HepG2 (cell line): ENCODE measurements around the gene RPL27A. TPM values are rescaled to one million over a fixed set of nuclear protein-coding genes. Genes with fewer than 3 reads are reported as not detected.

Experiments
- CC2D1A ChIP-seq: sonication (generic); formaldehyde crosslinking; IDR thresholded peaks from 2 replicates; pipeline ENCODE4 v1.8.1; 2023; ENCODE audit warnings: mild to moderate bottlenecking, missing genetic modification reagents
- MED1 ChIP-seq: sonication (generic); formaldehyde crosslinking; IDR thresholded peaks from 2 replicates; pipeline ENCODE4 v1.4.0; 2020; ENCODE audit warnings: missing genetic modification reagents
- NFRKB ChIP-seq: fragments of 450-650 bp; IDR thresholded peaks from 2 replicates; pipeline ENCODE4 v1.6.1; 2017
- TOPORS ChIP-seq: sonication (generic); formaldehyde crosslinking; IDR thresholded peaks from 2 replicates; pipeline ENCODE4 v1.8.0; 2023; ENCODE audit warnings: mild to moderate bottlenecking, missing genetic modification reagents
- ZBTB7B ChIP-seq: sonication (generic); formaldehyde crosslinking; IDR thresholded peaks from 2 replicates; pipeline ENCODE4 v1.4.0; 2020; ENCODE audit warnings: missing genetic modification reagents
- ZNF224 ChIP-seq: sonication (generic); formaldehyde crosslinking; IDR thresholded peaks from 2 replicates; pipeline ENCODE4 v1.5.0; 2020; ENCODE audit warnings: mild to moderate bottlenecking, missing genetic modification reagents
- ZNF547 ChIP-seq: sonication (generic); formaldehyde crosslinking; IDR thresholded peaks from 2 replicates; pipeline ENCODE4 v1.5.1; 2020; ENCODE audit warnings: mild to moderate bottlenecking, missing genetic modification reagents
- ZNF619 ChIP-seq: sonication (generic); formaldehyde crosslinking; IDR thresholded peaks from 2 replicates; pipeline ENCODE4 v1.4.0; 2020; ENCODE audit warnings: mild to moderate bottlenecking, missing genetic modification reagents
- ZNF790 ChIP-seq: sonication (generic); formaldehyde crosslinking; IDR thresholded peaks from 2 replicates; pipeline ENCODE4 v1.8.0; 2022; ENCODE audit warnings: missing genetic modification reagents, mild to moderate bottlenecking, borderline replicate concordance
- ZNF883 ChIP-seq: sonication (generic); formaldehyde crosslinking; IDR thresholded peaks from 2 replicates; pipeline ENCODE4 v1.5.1; 2020; ENCODE audit warnings: mild to moderate bottlenecking, missing genetic modification reagents; ENCODE audit errors: not compliant biosample characterization
- polyA plus RNA-seq, 8 experiments: library from polyadenylated mRNA; depleted of rRNA in 3 of 8; stranded (reverse) in 7 of 8; unstranded in 1 of 8; fragments of >200 nt; fragmentation: Illumina TruSeq in 4 of 8; extraction: Trizol in 4 of 8; gene quantifications; 2 replicates each; pipeline versions ENCODE4 v1.2.1 to v1.2.3, GENCODE V29; 2011 to 2016; ENCODE audit warnings: low read depth in 4 of 8, missing spikeins in 1 of 8, mixed read lengths in 1 of 8; ENCODE audit not compliant: insufficient read depth in 1 of 8
- total RNA-seq, 5 experiments: library from RNA; depleted of rRNA; stranded (reverse); fragments of >200 nt; fragmentation: Illumina TruSeq; extraction: Trizol; gene quantifications; 2 replicates each; pipeline ENCODE4 v1.2.3, GENCODE V29; 2016; ENCODE audit warnings: low read depth in 1 of 5
- TF ChIP-seq, protein P1 (sequence below): sonication (generic); formaldehyde crosslinking; IDR thresholded peaks from 2 replicates; pipeline ENCODE4 v1.9.0; 2021; ENCODE audit warnings: mild to moderate bottlenecking, missing genetic modification reagents
- TF ChIP-seq, protein P2 (sequence below): sonication (generic); formaldehyde crosslinking; IDR thresholded peaks from 2 replicates; pipeline ENCODE4 v1.4.0; 2020; ENCODE audit warnings: missing genetic modification reagents, borderline replicate concordance
- TF ChIP-seq, protein P3 (sequence below): sonication (generic); IDR thresholded peaks from 2 replicates; pipeline ENCODE4 v1.6.1; 2016; ENCODE audit warnings: low read depth, borderline replicate concordance
- TF ChIP-seq, protein P4 (sequence below): sonication (generic); formaldehyde crosslinking; IDR thresholded peaks from 2 replicates; pipeline ENCODE4 v1.5.0; 2020; ENCODE audit warnings: missing genetic modification reagents
- TF ChIP-seq, protein P5 (sequence below): IDR thresholded peaks from 2 replicates; pipeline ENCODE4 v1.6.1; 2016
- TF ChIP-seq, protein P6 (sequence below): sonication (generic); formaldehyde crosslinking; IDR thresholded peaks from 2 replicates; pipeline ENCODE4 v1.8.1; 2023; ENCODE audit warnings: mild to moderate bottlenecking, moderate library complexity, missing genetic modification reagents

The RPL27A gene
- total and polyA plus RNA-seq, 2 of the 13 experiments (the other 11 are each of a cell fraction or from before 2014, with no cell fraction given), result 1,531 to 2,153 TPM

DNA sequence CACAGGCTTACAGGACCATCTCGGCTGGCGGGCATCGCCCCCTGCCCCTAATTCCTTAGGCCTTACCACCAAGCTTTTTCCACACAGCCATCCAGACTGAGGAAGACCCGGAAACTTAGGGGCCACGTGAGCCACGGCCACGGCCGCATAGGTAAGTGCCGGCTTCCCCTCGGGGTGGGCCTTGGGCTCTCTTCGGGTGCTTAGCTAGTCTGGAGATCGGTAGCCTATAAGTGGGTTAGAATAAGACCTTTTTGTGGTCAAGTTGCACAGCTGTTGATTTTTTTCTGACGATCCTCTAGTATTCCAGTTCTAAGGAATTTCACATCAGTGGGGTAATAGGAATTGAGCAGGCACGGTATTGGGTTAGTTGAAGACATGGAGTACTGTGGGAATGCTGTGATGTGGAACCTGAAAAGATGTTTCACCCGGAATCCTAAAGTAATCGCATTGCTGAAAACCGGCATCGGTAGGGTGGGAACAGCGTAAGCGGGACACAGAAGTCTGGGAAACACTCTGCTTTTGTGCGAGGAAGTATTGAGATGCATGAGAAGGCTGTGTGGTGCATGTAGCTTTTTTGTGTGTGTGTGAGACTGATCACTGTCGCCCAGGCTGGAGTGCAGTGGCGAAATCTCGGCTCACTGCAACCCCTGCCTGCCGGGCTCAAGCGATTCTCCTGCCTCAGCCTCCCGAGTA lies 669 bp downstream of the RPL27A start (continued):
- TF ChIP-seq, protein P1, sequence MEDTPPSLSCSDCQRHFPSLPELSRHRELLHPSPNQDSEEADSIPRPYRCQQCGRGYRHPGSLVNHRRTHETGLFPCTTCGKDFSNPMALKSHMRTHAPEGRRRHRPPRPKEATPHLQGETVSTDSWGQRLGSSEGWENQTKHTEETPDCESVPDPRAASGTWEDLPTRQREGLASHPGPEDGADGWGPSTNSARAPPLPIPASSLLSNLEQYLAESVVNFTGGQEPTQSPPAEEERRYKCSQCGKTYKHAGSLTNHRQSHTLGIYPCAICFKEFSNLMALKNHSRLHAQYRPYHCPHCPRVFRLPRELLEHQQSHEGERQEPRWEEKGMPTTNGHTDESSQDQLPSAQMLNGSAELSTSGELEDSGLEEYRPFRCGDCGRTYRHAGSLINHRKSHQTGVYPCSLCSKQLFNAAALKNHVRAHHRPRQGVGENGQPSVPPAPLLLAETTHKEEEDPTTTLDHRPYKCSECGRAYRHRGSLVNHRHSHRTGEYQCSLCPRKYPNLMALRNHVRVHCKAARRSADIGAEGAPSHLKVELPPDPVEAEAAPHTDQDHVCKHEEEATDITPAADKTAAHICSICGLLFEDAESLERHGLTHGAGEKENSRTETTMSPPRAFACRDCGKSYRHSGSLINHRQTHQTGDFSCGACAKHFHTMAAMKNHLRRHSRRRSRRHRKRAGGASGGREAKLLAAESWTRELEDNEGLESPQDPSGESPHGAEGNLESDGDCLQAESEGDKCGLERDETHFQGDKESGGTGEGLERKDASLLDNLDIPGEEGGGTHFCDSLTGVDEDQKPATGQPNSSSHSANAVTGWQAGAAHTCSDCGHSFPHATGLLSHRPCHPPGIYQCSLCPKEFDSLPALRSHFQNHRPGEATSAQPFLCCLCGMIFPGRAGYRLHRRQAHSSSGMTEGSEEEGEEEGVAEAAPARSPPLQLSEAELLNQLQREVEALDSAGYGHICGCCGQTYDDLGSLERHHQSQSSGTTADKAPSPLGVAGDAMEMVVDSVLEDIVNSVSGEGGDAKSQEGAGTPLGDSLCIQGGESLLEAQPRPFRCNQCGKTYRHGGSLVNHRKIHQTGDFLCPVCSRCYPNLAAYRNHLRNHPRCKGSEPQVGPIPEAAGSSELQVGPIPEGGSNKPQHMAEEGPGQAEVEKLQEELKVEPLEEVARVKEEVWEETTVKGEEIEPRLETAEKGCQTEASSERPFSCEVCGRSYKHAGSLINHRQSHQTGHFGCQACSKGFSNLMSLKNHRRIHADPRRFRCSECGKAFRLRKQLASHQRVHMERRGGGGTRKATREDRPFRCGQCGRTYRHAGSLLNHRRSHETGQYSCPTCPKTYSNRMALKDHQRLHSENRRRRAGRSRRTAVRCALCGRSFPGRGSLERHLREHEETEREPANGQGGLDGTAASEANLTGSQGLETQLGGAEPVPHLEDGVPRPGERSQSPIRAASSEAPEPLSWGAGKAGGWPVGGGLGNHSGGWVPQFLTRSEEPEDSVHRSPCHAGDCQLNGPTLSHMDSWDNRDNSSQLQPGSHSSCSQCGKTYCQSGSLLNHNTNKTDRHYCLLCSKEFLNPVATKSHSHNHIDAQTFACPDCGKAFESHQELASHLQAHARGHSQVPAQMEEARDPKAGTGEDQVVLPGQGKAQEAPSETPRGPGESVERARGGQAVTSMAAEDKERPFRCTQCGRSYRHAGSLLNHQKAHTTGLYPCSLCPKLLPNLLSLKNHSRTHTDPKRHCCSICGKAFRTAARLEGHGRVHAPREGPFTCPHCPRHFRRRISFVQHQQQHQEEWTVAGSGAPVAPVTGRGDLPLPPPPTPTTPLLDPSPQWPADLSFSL (CRISPR knock-in tag), result no peak
- TF ChIP-seq ZNF790 (CRISPR knock-in tag), result no peak; the same call in 1 of the 2 replicates
- peak; percentile 22; the same call in 1 of the 2 replicates for TF ChIP-seq ZNF547 (CRISPR knock-in tag)
- TF ChIP-seq, protein P2, sequence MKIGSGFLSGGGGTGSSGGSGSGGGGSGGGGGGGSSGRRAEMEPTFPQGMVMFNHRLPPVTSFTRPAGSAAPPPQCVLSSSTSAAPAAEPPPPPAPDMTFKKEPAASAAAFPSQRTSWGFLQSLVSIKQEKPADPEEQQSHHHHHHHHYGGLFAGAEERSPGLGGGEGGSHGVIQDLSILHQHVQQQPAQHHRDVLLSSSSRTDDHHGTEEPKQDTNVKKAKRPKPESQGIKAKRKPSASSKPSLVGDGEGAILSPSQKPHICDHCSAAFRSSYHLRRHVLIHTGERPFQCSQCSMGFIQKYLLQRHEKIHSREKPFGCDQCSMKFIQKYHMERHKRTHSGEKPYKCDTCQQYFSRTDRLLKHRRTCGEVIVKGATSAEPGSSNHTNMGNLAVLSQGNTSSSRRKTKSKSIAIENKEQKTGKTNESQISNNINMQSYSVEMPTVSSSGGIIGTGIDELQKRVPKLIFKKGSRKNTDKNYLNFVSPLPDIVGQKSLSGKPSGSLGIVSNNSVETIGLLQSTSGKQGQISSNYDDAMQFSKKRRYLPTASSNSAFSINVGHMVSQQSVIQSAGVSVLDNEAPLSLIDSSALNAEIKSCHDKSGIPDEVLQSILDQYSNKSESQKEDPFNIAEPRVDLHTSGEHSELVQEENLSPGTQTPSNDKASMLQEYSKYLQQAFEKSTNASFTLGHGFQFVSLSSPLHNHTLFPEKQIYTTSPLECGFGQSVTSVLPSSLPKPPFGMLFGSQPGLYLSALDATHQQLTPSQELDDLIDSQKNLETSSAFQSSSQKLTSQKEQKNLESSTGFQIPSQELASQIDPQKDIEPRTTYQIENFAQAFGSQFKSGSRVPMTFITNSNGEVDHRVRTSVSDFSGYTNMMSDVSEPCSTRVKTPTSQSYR (CRISPR knock-in tag), result no peak
- no peak for TF ChIP-seq ZBTB7B
- TF ChIP-seq CC2D1A (CRISPR knock-in tag), result no peak
- TF ChIP-seq ZNF883, result no peak
- no peak for TF ChIP-seq ZNF619 (CRISPR knock-in tag)
- TF ChIP-seq, protein P3, sequence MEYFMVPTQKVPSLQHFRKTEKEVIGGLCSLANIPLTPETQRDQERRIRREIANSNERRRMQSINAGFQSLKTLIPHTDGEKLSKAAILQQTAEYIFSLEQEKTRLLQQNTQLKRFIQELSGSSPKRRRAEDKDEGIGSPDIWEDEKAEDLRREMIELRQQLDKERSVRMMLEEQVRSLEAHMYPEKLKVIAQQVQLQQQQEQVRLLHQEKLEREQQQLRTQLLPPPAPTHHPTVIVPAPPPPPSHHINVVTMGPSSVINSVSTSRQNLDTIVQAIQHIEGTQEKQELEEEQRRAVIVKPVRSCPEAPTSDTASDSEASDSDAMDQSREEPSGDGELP, result no peak
- TF ChIP-seq, protein P4, sequence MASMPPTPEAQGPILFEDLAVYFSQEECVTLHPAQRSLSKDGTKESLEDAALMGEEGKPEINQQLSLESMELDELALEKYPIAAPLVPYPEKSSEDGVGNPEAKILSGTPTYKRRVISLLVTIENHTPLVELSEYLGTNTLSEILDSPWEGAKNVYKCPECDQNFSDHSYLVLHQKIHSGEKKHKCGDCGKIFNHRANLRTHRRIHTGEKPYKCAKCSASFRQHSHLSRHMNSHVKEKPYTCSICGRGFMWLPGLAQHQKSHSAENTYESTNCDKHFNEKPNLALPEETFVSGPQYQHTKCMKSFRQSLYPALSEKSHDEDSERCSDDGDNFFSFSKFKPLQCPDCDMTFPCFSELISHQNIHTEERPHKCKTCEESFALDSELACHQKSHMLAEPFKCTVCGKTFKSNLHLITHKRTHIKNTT (CRISPR knock-in tag), result no peak
- TF ChIP-seq NFRKB, result no peak
- TF ChIP-seq MED1, result no peak
- TF ChIP-seq, protein P5, sequence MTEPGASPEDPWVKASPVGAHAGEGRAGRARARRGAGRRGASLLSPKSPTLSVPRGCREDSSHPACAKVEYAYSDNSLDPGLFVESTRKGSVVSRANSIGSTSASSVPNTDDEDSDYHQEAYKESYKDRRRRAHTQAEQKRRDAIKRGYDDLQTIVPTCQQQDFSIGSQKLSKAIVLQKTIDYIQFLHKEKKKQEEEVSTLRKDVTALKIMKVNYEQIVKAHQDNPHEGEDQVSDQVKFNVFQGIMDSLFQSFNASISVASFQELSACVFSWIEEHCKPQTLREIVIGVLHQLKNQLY, result no peak
- TF ChIP-seq TOPORS, result 0 out of 2 replicates have a peak, but pooled peaks have one; percentile 49
- TF ChIP-seq, protein P6, sequence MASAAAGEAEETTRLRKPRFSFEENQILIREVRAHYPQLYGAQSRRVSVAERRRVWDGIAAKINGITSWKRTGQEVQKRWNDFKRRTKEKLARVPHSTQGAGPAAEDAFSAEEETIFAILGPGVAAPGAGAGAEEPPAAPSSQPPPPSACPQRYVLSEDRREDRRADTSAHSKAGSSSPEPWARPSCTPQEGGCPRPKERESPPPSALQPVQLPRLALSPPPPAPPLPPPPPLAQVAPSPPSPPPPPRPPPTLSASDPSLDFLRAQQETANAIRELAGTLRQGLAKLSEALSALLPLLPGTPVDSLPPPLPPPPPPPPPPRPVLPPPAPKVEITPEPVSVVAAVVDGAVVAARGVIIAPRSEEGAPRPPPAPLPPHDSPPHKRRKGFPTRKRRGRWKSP, result 0 out of 2 replicates have a peak, but pooled peaks have one; percentile 43
- no peak for TF ChIP-seq ZNF224 (CRISPR knock-in tag)
